SH-SY5Y (cell line): Measurements from ENCODE around the gene UNKL.

Source experiments
- GATA2 ChIP-seq: IDR thresholded peaks from 2 replicates; pipeline ENCODE4 v1.6.1; 2011; ENCODE audit warnings: mild to moderate bottlenecking, low read depth, low read length
- GATA3 ChIP-seq: IDR thresholded peaks from 2 replicates; pipeline ENCODE4 v1.6.1; 2011; ENCODE audit warnings: low read depth, mild to moderate bottlenecking, low read length, moderate library complexity

- no peak for TF ChIP-seq GATA2
- TF ChIP-seq GATA3: no peak
Measured at GRCh38 chr16:1408171-1408837, 6.2 kb downstream of the UNKL start.
